ENCODE results near the gene UBASH3B. TPM values are rescaled to one million over a fixed set of nuclear protein-coding genes. Genes with fewer than 3 reads are reported as not detected.

Gene UBASH3B
- total RNA-seq, 3 donors from 2014 or later: 3.5 to 5.9 (median 3.9) TPM

DNA sequence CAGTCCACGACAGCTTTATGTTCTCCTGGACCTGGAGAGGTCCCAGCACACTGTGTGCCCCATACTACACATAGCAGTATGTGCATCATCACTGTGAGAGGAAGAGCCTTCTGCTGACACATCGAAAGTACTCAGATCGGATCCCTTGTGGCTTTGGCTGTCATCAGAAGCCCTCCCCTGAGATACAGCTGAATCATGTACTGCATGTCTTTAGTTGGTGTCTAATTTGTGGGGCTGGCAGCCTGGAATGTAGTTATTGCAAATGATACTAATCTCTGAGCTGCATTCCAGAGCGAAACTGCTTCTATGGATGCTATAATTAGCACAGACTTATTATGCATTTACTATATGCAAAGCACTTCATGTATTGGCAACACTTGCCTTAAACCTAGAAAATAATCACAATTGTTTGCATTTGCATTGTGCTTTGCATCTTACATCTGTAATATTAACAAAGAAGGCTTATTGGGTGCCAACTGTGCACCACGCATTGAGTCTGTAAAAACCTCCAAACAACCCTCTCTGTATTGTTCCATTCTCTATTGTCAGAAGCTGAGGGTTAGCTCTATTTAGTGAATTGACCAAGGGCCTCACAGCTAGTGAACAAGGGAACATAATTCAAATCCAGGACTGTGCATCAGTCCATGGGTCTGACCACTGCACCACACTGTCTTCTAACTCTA lies 93.6 kb downstream of the UBASH3B start:
- intact Hi-C loops (cut with DNase I, micrococcal nuclease): no loop called here
- Histone ChIP-seq H3K9me3 (no peaks in the 10 kb centered on the region), H3K4me3 (no peak overlapping the region), H3K36me3 (ENCODE audit: low read depth) (no peaks in the 10 kb centered on the region), H3K4me1 (ENCODE audit: low read depth) (no peaks in the 10 kb centered on the region)
- peak in 1 of 3 donors; percentile 47 for DNase-seq
- TF ChIP-seq, protein P1, sequence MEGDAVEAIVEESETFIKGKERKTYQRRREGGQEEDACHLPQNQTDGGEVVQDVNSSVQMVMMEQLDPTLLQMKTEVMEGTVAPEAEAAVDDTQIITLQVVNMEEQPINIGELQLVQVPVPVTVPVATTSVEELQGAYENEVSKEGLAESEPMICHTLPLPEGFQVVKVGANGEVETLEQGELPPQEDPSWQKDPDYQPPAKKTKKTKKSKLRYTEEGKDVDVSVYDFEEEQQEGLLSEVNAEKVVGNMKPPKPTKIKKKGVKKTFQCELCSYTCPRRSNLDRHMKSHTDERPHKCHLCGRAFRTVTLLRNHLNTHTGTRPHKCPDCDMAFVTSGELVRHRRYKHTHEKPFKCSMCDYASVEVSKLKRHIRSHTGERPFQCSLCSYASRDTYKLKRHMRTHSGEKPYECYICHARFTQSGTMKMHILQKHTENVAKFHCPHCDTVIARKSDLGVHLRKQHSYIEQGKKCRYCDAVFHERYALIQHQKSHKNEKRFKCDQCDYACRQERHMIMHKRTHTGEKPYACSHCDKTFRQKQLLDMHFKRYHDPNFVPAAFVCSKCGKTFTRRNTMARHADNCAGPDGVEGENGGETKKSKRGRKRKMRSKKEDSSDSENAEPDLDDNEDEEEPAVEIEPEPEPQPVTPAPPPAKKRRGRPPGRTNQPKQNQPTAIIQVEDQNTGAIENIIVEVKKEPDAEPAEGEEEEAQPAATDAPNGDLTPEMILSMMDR (IDR thresholded peaks at IDR 0.05): no peak
- ATAC-seq: peak; percentile 82

DNA sequence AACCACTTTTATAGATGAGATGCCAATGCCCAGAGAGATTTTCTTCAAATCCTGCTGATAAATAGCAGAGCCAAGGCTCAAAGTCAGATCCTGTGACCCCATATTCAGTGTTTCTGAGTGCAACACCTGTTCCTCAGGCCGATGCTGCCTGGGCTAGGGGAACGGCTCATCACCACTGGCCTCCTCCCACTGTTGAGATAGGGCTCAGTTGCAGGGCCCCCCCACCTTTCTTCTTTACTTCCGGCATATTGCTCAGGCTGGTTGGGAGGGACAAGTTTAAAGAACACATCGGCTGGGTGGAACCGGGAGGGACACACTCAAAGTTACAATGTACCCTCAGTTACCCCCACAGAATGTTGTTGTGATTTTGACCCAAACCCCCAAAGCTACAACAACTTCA lies 94.5 kb downstream of the UBASH3B start:
- Histone ChIP-seq H3K4me1 (ENCODE audit: low read depth) (no peaks in the 10 kb centered on the region), H3K36me3 (ENCODE audit: low read depth) (no peaks in the 10 kb centered on the region), H3K9me3 (no peaks in the 10 kb centered on the region), H3K4me3 (no peak overlapping the region)
- no peak for DNase-seq
- ATAC-seq: no peak
- intact Hi-C loops (cut with DNase I, micrococcal nuclease): no loop called here
- TF ChIP-seq, protein P1 (IDR thresholded peaks at IDR 0.05): no peak

DNA sequence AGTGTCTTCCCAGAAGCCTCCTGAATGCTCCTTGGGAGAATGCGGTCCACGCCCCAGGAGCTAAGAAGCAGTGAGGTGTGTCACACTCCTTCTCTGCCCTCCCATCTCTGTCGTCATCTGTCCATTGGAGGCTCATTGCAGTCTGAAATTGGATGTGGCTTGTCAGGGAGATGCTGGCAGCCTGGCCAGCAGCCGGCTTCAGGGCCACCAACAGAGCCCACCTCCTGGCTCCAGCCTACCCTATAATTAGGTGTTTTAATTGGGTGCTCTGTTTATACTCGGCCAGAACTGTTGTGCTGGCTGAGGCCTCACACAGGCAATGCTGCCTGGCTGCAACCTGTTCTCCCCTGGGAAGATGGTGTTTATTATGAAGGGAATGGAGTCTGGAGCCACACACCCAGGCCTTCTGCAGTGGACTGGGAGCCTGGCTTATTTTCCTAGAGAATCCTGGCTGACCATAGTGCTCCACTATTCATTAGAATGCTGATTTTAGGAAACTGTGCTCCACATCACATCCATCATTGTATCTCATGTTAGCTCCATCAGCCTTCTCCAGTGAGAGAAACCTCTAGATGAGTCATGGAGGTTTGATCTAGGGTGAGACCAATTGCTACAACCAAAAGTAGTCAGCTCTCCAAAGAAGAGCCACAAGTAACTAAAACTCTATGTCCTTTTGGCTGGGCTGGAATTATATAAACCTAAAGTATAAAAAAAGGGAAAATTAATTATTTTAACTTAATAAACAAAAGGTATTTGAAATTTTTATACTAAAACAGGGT lies 96.0 kb downstream of the UBASH3B start:
- Histone ChIP-seq H3K36me3 (ENCODE audit: low read depth) (no peaks in the 10 kb centered on the region), H3K9me3 (no peaks in the 10 kb centered on the region), H3K4me1 (ENCODE audit: low read depth) (no peaks in the 10 kb centered on the region), H3K4me3 (no peak overlapping the region)
- DNase-seq (no peak), ATAC-seq (no peak)
- intact Hi-C loops (cut with DNase I, micrococcal nuclease): no loop called here
- TF ChIP-seq, protein P1 (IDR thresholded peaks at IDR 0.05): no peak

DNA sequence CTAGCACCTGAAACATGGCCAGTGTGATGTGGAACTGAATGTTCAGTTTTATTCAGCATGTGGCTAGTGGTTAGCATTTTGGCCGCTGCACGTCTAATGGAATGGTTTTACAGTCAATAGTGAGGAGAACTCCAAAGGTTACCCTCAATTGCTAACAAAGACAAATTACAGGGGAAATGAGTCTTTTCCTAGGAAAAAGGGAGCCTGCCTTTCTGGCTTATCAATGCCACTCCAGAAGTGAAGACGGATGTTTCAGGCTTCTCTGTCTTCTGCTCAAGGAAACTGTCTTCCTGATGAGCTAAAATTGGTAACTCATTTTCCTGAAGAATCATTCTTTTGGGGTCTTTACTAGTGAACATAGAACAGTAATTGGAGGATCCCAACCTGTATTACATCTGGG lies 98.5 kb downstream of the UBASH3B start:
- Histone ChIP-seq H3K36me3 (ENCODE audit: low read depth) (no peaks in the 10 kb centered on the region), H3K9me3 (no peaks in the 10 kb centered on the region), H3K4me1 (ENCODE audit: low read depth) (no peaks in the 10 kb centered on the region), H3K4me3 (no peak overlapping the region)
- DNase-seq (no peak), ATAC-seq (no peak)
- TF ChIP-seq, protein P1 (IDR thresholded peaks at IDR 0.05): no peak
- intact Hi-C loops (cut with DNase I, micrococcal nuclease): no loop called here

DNA sequence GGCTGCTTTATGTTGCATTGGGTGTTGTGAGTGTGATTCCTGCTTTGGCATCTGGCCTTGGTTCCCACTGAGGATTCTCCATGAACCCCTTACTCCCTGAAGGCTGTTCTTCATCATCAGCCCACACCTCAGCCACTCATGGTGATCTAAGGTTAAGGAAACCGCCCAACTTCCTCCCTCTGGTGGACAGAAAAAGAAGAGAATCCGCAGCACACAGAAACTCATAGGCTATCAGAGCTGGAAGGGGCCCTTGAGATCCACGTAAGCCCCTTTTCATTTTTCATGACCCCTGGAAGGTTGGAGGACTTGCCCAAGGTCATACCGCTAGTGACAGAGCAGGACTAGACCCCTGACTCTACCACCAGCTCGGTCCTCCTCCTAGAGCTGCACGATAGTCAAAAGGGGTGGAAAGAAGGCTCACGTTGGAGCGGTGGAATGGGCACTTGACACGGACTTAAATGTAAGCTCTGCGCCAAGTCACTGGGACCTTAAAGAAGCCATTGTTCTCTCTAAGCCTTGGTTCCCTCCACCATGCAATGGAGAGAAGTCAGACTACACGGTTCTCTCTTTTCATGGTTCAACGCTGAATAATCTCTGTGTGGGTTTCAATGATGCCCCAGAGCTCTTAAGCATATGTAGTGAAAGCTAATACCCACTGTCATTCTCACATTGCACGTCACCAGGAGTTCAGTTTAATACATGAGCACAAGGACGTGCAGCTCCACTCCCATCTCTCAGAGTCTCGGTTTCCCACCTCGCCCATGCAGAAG lies 99.2 kb downstream of the UBASH3B start:
- Histone ChIP-seq H3K4me1 (ENCODE audit: low read depth) (no peaks in the 10 kb centered on the region), H3K4me3 (no peak overlapping the region), H3K36me3 (ENCODE audit: low read depth) (no peaks in the 10 kb centered on the region), H3K9me3 (no peaks in the 10 kb centered on the region)
- peak; percentile 43 for ATAC-seq
- DNase-seq: peak in 1 of 3 donors; percentile 21
- intact Hi-C loops (cut with DNase I, micrococcal nuclease): no loop called here
- TF ChIP-seq, protein P1 (IDR thresholded peaks at IDR 0.05): no peak
